SKM-1 treated with dmso at 0.1 percent for 144 hours (cell line): ENCODE measurements around the gene FKBP1A.
"Not testable (repeated sequence)": the region's sequence is repeated elsewhere in the genome, so short reads cannot be mapped to it uniquely, and the experiment has no call there.

ENCODE experiments used
- DNase-seq: peaks from one replicate; lab custom pipeline; 2025; ENCODE audit not compliant: unreplicated experiment; lab: John Stamatoyannopoulos, UW

FKBP1A gene

DNA sequence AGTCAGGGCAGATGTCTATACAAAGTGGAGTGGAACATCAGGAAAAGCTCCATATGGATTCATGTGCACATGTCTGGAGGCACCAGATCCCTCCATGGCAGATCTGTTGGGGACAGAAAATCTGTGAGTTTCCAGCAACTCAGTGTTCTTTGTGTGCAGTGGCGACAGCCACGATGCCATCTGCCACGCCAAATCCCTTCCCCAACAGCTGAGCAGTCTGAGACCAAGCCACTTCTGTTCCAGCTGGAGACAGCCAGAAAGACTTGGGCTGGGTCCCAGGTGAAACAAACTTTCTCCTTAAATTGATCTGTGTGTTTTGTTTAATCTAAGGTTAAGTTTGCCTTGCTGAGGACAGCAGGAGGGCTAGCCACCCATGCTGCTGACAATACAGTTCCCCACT is 22.9 kb downstream of the FKBP1A start:
- no peak for DNase-seq

DNA sequence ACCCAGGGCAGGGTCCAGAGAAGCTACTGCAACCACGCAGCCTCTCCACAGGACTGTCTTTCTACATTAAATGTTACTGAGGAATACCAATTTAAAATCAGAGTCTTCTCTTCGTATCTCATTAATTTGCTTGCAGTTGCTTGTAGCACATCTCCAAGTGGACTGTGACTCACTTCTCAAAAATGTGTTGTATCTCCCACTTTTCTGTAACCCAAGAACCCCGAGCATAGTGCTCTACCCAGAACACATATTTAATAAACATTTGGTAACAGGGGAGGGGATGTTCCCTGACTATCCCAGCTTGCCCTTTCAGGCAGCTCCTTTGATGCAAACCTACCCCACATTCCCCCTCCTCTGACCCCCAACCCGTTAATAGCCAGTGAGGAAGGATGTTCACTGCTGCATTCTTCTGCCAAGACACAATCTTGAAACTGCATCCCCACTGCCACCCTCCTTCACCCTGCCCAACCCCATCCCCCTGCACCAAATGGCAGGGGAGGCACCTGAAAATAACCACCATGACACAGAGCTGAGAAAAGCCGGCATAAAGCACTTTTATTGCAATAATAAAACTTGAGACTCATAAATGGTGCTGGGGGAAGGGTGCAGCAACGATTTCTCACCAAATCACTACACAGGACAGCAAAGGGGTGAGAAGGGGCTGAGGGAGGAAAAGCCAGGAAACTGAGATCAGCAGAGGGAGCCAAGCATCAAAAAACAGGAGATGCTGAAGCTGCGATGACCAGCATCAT is 24.2 kb downstream of the FKBP1A start:
- DNase-seq = no peak

DNA sequence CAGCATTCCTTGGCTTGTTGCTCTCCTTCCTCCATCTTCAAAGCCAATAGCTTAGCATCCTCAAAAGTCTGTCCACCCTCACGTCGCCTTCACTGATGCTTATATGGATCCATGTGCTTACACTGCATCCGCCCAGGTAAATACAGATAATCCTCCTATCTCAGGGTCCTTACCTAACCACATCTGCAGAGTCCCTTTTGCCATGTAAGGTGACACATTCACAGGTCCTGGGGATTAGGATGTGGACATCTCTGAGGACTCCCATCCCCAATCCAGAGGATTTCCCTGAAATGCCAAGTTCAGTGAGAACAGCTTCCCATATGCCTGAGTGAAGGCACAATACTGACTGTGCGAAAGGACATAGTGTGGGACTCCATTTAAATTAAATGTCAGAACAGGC is 25.4 kb downstream of the FKBP1A start:
- no peak for DNase-seq

DNA sequence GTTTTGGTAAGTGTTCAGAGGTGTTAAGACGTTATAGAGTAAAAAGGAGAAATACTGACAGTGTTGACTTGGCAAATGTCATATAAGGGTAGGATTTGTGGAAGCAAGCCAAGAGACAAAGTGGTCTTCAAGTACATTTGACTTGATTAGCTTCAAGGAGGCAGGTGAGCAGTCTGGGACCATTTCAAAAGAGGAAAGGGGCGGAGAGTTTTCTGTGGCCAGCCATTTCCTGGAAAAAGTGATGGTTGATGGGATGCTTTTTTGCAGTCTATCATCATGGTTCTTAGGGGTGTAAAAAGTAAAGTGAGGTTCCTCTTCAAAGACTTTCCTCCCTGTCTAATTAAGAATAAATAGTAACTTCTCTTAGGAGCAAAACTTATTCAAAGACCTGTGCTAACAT is 28.7 kb downstream of the FKBP1A start:
- DNase-seq = no peak

DNA sequence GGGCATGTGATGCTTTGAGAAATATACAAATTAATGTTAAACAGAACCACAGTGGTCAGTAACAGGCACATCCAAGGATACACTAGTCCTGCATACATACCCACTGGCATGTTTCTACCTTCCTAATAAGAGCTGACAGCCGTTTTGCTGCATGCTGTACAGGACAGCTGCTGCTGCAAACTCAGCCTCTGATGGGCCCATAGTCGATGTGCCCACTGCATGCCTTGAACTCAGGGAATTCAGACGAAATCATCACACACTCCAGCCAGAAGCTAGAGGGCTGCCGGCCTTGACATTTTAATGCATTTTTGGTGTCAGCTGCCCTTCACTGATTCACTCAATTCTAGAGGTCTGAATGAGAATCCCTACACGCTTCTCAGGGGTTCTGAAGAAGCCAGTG is 29.3 kb downstream of the FKBP1A start:
- no peak for DNase-seq

DNA sequence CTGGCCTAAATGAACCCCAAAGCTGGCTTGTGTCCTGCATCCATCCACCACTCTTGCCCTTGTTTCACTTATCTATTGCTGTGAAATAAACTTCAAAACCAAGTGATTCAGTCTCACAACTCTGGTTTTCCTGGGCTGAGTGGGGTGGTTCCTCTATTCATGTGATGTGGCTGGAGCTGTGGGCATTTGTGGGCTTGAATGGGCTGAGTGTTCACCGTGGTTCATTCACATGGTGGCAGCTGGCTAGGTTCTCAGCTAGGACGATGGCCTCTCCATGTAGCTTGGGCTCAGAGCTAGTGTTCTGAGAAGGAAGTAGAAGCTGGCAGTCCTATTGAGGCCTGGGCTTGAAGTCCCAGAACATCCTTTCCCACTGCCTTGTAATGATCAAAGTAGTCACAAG is 30.4 kb downstream of the FKBP1A start:
- no peak for DNase-seq

DNA sequence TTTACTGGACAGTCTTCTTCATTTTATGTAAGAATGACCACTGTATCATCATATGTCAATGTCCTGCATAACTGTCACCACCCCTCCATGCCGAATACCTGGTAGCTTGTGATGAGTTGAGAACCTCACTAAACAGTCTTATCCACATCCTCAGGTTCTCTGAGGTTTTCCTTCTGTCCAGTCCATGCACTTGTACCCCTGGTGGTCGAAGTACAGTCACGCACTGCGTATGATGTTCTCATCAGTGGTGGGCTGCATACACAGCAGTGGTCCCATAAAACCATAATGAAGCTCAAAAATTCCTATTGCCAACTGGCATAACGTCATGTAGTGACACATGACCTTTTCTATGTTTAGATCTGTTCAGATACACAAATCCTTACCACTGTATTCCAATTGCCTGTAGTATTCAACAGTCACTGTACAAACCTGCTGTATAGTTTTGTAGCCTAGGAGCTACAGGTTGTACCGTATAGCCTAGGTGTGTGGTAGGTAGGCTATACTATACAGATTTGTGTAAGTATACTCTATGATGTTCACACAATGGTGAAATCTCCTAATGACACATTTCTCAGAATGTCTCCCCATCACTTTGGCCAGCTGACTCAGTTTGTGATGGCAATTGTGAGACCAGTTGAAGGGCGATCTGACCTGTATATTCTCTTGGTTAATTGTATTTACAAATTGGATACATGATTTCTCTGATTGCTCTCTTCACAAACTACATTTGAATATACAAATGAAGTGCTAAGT is 32.6 kb downstream of the FKBP1A start:
- no peak for DNase-seq

DNA sequence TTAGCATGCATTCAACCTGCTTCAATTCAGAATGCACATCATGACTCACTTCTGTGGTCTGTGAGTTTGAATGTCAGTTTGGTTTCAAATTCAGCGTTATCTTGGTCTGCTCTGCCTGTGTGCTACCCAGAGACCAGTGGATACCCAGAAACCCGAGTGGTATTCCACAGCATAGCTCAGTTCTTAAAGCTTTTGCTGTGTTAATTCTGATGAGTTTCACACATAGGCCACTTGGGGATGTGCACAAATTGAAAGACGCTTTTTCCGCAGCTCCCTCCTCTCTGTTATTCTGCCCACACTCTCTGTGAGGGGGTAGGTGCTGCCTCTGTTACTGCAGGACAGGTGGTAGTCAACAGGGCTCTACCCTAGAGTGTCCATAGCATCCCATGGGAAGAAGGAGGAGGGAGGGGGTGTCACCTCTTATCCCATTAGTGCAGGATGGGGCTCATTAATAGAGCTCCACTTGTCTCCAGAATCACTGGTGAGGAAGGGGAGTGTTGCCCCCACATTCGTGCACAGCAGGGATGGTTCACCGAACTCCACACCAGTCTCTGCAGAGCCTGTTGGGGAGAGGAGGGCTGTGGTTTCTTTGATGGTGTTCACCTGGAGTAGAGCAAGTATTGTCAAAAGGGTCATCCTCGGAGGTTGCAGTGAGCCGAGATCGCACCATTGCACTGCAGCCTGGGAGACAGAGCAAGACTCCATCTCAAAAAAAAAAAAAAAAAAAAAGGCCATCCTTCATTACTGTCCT is 34.8 kb downstream of the FKBP1A start:
- no peak for DNase-seq

DNA sequence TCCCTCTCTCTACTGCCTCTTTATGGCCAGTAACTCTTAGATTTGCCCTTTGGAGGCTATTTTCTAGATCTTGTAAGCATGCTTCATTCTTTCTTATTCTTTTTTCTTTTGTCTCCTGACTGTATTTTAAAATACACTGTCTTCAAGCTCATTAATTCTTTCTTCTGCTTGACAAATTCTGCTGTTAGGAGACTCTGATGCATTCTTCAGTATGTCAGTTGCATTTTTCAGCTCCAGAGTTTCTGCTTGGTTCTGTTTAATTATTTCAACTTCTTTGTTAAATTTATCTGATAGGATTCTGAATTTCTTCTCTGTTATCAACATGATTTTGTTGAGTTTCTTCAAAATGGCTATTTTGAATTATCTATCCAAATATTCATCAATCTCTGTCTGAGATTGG is 38.9 kb downstream of the FKBP1A start:
- DNase-seq = no peak

DNA sequence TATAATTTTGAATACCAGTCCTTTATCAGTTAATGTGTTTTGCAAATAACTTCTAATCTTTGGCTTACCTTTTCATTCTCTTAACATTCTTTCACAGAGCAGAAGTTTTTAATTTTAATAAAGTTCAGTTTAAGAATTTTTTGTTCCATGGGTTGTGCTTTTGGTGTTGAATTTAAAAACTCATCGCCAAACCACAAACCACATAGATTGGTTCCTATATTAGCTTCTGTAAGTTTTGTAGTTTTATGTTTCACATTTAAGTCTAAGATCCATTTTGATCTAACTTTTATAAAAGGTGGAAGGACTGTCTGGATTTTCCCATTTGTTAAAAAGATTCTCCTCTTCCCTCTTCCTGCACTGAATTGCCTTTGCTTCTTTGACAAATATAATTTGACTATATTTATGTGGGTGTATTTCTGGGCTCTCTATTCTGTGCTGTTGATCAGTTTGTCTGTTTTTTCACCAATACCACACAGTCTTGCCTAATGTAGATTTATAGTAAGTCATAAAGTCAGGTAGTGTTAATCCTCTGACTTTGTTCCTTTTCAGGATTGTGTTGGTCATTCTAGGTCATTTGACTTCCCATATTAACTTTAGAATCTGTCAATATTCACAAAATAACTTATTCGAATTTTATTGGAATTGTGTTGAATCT is 46.4 kb downstream of the FKBP1A start:
- DNase-seq = no peak

DNA sequence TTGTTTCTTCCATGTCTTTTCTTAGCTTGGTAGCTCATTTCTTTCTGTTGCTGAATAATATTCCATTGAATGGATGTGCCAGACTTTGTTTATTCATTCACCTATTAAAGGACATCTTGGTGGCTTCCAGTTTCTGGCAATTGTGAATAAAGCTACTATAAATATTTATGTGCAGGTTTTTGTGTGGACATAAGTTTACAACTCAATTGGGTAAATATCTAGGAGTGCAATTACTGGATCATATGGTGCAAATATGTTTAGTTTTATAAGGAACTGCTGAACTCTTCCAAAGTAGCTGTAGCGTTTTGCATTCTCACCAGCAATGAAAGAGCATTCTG is 47.1 kb downstream of the FKBP1A start:
- no peak for DNase-seq

DNA sequence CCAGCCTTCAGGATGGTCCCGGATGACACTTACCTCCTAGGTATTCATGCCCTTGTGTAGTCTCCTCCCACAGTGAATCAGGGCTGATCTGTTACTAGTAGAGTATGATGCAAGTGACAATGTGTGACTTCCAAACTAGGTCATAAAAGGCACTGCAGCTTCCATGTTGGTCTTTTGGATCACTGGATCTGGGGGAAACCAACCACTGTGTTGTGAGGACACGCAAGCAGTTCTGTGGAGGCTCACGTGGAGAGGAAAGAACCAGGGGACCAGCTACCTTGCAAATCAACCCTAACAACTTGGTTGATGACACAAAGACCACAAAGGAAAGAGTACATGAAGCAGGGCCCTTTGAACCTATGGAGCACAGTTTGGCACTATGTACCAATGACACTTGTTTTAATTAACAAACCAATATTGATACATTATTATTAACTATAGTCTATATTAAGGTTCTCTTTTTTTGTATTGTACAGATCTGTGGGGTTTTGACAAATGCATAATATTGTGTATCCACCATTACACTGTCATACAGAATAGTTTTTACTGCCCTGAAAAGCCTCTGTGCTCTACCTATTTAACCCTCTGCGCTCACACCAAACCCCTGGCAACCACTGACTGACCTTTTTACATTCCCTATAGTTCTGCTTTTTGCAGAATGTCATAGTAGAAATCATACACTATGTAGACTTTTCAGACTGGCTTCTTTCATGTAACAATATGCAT is 47.7 kb downstream of the FKBP1A start:
- no peak for DNase-seq

DNA sequence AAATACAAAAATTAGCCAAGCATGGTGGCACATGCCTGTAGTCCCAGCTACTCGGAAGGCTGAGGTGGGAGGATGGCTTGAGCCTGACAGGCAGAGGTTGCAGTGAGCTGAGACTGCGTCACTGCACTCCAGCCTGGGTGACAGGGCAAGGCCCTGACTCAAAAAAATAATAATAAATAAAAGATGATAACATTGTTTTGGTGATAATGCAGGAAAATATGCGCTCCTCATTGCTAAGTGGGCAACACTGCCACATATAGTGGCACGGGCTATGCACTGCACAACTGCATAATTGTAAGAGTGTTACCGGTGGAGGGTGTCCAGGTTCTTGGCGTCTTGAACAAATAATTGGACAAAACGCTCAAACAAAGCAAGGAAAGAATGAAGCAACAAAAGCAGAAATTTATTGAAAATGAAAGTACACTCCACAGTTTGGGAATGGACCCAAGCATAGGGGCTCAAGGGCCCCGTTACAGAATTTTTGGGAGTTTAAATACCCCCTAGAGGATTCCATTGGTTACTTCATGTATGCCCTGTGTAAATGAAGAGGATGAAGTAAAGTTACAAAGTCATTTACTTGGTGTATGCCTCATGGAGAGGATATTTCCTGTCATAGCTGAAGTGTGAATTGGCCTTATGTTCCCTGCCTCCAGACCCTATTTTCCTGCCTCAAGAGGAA is 49.3 kb downstream of the FKBP1A start:
- not testable (repeated sequence) for DNase-seq

DNA sequence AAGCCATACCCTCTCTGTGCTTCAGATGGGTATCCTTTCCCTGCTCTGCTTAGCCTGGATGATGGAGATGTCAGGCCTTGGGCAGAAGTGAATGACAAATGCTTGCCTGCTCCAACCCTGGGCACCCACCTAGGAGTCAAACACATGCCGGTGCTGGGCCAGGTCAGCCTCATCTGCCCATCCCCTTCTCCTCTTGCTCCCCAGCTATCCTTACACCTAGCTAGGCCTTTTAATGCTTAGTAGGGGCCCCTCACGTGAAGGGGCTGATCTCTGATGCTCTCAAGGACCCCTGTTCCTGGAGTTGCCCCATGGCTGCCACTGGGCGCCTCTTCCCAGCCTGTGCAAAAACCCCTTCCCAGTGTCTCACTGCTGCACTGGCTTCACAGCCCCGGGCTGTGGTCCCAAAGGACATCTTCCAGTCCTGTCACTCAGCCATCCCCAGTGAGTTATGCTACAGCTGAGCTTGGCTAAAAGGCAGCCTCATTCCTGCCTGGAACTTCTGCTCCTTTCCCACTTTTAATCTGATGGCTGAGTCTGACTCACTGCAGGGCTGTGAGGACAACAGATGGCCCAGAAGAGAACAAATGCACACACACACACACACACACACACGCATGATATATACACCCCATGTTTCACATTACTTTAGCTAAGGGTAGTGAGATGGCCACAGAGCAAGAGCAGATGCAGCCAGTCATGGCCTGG is 51.1 kb downstream of the FKBP1A start:
- DNase-seq = peak; percentile 18

DNA sequence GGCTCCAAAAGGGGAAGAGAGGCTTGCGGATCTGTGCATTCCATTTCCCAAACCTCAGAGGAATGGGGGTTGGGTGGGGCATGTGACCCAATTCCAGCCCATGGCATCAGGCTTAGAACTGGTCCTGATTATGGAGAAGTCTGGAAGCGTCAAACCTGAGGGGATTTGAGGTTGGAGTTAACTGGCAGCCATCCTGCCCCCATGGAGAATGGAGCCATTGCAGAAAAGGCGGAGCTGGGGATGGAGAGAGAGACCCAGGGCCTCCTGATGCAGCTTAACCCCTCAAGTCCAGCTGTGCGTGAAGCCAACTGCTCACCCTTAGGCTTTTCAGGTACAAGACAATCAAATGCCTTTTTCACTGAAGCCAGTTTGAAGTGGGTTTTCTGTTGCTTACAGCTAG is 54.1 kb downstream of the FKBP1A start:
- DNase-seq = no peak

DNA sequence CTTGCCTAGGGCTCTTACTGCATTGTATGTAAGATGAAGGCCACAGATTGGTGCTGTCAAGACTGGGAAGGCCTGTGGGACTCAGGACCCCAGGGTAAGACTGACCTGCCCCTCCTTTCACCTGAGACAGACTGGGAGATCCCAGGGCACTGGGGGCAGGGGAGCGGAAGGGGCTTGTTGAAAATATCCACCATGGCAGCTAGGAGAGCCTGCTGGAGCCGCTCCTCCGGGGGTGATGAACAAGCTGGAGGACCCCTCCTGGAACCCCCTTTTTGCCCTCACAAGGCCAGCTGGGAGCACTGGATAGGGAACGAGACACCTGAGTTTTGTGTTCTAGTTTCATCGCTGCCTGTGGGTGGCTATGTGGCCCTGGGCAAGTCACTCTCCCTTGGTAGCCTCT is 54.8 kb downstream of the FKBP1A start:
- no peak for DNase-seq

DNA sequence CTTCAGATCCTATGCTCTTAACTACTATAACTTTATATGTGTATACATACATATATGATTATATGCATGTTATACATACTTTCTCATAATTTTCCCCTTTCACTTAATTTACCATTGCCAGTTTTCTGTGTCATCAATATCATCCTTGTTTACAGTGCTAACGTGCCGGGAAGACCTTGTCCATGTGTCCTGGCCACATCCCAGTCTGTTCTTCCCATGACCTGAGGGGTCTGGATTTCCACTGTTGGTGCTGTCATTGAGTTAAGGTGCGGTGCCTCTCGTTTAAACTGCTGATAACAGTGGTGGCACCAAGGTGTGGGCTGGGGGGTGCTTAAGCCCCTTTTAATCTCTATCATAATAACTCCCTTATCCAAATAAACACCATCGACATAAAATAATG is 55.4 kb downstream of the FKBP1A start:
- no peak for DNase-seq

DNA sequence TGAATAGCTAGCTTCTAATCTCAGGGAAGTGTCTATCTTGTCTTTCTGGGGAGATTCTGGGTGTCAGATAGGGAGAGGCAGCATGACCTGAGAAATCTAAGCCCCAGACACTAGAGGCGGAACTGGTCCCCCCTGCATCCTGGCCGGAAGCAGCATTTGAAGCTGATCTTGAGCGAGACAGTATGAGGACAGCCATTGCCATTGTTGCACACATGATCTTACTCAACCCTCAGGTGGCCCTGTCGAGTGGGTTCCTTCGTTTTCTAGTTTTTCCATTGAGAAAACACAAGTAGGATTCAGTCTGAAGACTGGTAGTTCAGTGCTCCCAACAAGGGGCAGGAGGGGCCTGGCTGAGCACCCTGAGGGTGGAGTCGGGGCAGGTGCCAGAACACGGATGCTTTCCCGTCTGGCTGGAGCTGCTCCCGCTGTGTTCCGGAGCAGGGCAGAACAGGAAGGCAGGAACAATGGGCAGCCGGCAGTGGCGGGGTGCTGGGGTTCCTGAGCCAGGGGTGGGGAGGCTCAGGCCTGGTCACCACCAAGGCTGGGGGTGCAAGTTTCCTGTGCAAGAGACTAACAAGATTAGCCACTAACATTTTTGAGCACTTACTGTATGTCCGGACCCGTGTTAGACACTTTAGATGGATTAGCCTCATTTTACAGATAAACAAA is 56.0 kb downstream of the FKBP1A start:
- no peak for DNase-seq
